ENCODE data around the gene FZD7.

GRCh38 chr2:202009581-202009980, 24.1 kb upstream of the FZD7 start:
- no peak for TF ChIP-seq CTCF (IDR thresholded peaks at IDR 0.05)
- no peak for TF ChIP-seq POLR2A (IDR thresholded peaks at IDR 0.05)
